IPS DF 4.7 (cell line): ENCODE measurements around the gene MID1.
"Not testable (repeated sequence)": the region's sequence is repeated elsewhere in the genome, so short reads cannot be mapped to it uniquely, and the experiment has no call there.

ENCODE experiments used
- DNase-seq: peaks from one replicate; pipeline ENCODE4 v3.0.0-alpha.2; 2013; ENCODE audit warnings: low spot score; ENCODE audit errors: extremely low read depth

The MID1 gene

GRCh38 chrX:10617999-10618351, 2.4 kb downstream of the MID1 start:
- no peak for DNase-seq

- DNase-seq = no peak
Measured at GRCh38 chrX:10617186-10617998, 3.0 kb downstream of the MID1 start.

- DNase-seq = no peak
Measured at GRCh38 chrX:10615931-10616774, 4.2 kb downstream of the MID1 start.

GRCh38 chrX:10612215-10612614, 8.2 kb downstream of the MID1 start:
- DNase-seq = no peak

- no peak for DNase-seq
Measured at GRCh38 chrX:10611441-10612090, 8.8 kb downstream of the MID1 start.

GRCh38 chrX:10608099-10608498, 12.3 kb downstream of the MID1 start:
- no peak for DNase-seq

GRCh38 chrX:10607233-10607632, 13.2 kb downstream of the MID1 start:
- DNase-seq = no peak

- no peak for DNase-seq
Measured at GRCh38 chrX:10603612-10604011, 16.8 kb downstream of the MID1 start.

GRCh38 chrX:10602646-10603045, 17.7 kb downstream of the MID1 start:
- DNase-seq = no peak

- no peak for DNase-seq
Measured at GRCh38 chrX:10600479-10600878, 19.9 kb downstream of the MID1 start.

GRCh38 chrX:10598540-10598939, 21.8 kb downstream of the MID1 start:
- no peak for DNase-seq

GRCh38 chrX:10597871-10598270, 22.5 kb downstream of the MID1 start:
- no peak for DNase-seq

- no peak for DNase-seq
Measured at GRCh38 chrX:10591363-10592335, 28.7 kb downstream of the MID1 start.

- DNase-seq = not testable (repeated sequence)
Measured at GRCh38 chrX:10589787-10590186, 30.6 kb downstream of the MID1 start.

GRCh38 chrX:10589098-10589497, 31.3 kb downstream of the MID1 start:
- DNase-seq = no peak

- not testable (repeated sequence) for DNase-seq
Measured at GRCh38 chrX:10584882-10585281, 35.5 kb downstream of the MID1 start.

- no peak for DNase-seq
Measured at GRCh38 chrX:10582945-10583344, 37.4 kb downstream of the MID1 start.

GRCh38 chrX:10582215-10582733, 38.1 kb downstream of the MID1 start:
- no peak for DNase-seq

- DNase-seq = no peak
Measured at GRCh38 chrX:10579112-10580011, 41.0 kb downstream of the MID1 start.

GRCh38 chrX:10578527-10578926, 41.9 kb downstream of the MID1 start:
- DNase-seq = no peak
